GM18507 (cell line): Measurements from ENCODE around the gene ORM2.
A peak's percentile ranks its signal among the peaks of the same experiment; 100 is the strongest.

Experiments used
- DNase-seq: peaks from one replicate; pipeline ENCODE4 v3.0.0; 2011; ENCODE audit warnings: low read depth; ENCODE audit not compliant: insufficient read length; ENCODE audit errors: extremely low spot score
- FAIRE-seq: peaks from 2 replicates; lab custom pipeline; 2011; peaks lifted over from hg19 to GRCh38; lab: Jason Lieb, UNC

The ORM2 gene

DNA sequence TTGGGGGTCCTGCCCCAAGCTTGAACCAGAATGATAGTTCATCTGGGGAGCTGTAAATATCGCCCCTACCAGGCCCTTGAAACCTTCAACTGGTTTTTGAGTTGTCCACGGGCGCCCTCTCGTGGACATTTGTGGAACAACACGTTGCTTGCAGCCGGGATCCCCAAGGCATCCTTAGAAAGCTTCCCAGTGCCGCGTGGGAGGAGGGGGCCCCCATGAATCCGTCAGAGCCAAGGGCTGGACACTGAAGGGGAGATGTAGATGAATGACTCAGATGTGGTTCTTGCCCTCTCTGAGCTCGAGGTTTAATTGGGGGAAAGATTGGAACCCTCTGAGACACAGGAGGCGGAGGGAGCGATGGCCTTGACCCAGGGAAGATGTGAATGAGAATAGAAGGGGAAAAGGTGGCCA, 38.6 kb upstream of the ORM2 start:
- DNase-seq (peak; percentile 37), FAIRE-seq (peak; percentile 71)

DNA sequence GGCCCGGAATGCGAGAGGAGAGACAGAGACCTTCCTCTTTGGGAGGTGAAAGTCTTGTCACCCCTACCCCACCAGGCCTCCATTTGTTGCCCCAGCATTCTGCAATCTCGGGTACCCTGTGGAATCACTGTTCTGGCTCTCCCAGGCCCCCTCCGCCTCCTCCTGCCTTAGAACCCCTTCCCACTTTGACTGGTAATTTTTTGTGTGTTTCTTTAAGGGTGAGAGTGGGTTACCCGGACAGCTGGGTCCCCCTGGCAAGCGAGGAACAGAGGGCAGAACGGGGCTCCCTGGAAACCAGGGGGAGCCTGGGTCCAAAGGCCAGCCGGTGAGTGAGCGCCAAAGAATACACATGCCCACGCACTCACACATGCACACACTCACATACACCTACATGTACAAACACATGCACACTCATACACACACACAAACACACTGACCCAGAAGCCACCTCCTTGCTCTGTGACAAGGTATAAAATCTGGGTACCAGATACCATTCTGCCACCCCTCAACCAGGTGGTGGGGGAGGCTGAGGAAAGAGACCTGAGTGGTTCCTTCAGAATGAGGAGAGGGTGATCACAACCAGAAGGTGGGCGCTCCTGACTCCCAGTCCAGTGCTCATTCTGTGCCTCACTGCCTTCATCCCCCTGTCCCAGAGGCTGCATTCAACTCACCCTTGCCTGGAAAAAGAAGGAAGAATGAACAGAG, 37.6 kb upstream of the ORM2 start:
- FAIRE-seq (no peak), DNase-seq (no peak)

GRCh38 chr9:114294664-114295063, 35.0 kb upstream of the ORM2 start:
- FAIRE-seq (no peak), DNase-seq (no peak)

DNA sequence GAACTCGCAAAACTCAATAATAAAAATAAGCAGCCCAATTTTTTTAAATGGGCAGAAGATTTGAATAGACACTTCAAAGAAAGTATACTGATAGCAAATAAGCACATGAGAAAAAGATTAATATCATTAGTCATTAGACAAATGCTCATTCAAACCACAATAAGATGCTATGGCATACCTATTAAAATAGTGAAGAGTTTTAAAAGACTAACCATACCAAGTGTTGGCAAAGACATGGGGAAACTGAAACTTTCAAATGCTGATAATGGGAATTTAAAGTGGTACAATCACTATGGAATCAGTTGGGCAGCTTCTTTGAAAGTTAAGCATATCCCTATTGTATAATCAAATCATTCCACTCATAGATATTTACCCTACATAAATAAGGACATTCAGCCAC, 33.3 kb upstream of the ORM2 start:
- DNase-seq, result no peak
- FAIRE-seq, result no peak

DNA sequence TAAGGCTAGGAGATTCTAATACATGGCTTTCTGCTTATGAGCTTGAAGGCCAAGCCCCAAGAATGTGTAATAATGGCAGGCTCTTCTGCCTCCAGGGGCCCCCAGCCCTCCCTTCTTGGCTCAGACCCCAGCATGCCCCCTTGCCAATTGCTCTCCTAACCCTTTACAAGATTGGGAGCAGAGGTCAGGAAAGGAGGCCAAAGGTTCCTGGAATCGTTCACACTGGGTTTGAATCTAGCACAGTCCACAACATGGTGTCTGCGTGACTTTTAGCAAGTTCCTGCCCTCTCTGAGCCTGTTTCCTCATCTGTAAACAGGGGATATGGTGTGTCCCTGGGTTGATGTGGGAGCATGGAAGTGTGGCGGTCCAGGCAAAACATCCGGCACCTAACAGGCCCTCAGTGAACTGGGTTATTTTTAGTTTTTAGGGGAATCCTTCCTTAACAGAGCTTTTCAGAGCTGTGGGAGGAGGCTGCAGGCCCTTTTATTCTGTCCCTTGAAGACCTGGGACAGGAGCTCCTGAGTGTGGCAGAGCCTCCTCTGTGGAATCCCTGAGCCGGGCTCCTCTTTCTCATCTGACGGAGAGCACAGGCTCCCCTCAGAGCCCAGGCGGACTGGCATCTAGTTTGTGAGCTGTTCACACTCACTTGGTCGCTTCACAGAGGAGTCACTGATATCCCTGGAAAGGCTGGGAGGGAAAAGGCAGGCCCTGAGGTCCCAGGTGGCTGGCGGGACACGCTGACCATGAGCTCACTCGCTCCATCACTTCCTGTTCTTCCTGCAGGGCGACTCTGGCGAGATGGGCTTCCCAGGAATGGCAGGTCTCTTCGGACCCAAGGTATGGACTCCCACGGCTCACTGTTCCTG, 30.1 kb upstream of the ORM2 start:
- FAIRE-seq (no peak), DNase-seq (no peak)

- FAIRE-seq (no peak), DNase-seq (no peak)
Measured at GRCh38 chr9:114300153-114300845, 29.4 kb upstream of the ORM2 start.

DNA sequence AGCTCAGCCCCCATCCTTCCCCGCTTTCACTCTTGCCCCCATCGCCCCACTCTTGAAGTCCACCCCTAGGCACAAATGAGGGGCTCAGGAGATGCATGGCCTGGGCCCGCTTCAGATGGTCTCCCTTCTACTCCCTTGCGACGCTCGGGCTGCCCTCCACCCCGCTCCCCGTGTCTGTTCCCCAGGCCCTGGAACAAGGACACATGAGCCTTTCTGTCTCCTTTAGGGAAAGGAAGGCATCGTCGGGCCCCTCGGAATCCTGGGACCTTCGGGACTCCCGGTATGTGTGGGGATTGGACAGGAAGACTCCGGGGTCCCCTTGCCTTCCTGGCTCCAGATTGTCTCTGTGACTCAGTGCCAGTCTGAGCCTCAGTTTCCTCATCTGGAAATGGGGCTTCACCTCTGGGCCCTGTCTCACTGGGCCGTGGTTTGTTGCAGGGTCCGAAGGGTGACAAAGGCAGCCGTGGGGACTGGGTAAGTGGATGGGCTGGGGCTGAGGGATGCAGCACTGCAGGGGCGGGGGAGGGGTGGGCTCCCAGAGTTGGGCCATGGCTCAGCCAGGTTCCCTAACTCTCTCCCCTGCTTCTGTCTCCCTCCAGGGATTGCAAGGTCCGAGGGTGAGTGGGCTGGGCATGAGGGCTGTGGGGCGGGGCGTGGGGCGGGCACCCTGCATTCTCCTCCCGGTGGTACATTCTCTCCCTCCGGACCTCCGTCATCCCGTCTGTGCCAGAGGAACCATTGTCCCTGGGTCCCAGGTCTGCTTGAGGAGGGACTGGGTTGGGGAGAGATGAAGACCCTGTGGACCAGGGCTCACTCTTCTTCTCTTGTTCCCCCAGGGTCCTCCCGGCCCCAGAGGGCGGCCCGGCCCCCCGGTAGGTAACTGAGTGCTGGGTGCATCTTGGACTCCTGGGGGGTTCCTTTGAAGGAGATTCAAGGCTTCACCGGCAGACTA, 28.5 kb upstream of the ORM2 start:
- FAIRE-seq (no peak), DNase-seq (no peak)

DNA sequence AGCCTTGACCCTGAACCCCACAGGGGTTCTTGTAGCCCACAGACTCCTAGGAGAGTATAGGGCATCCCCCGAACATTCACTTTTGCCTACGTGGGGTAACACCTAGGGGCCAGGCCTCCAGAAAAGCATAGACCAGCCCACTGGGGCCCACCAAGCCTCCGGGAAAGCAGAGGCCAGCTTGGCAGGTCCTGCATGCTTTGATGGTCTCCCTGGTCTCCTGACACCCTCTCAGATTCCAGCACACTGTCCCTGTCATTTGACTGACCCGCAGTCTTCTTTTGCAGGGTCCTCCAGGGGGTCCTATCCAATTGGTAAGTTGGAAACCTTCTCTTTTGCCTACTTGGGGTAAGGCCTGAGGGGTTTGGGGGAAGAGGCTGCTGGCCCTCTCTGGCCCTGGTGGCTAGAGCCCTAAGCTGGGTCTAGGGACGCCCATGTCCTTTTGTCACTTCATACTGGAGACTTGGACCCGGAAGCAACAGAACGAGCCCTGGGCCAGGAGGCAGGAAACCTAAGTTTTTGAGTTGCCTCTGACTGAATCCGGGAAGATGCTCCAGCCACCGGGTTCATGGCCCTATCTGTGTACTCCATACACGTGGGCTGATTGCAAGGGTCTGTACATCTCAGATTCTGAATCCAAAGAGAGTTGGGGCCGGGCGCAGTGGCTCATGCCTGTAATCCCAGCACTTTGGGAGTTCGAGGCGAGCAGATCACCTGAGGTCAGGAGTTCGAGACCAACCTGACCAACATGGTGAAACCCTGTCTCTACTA, 27.7 kb upstream of the ORM2 start:
- no peak for FAIRE-seq
- no peak for DNase-seq

DNA sequence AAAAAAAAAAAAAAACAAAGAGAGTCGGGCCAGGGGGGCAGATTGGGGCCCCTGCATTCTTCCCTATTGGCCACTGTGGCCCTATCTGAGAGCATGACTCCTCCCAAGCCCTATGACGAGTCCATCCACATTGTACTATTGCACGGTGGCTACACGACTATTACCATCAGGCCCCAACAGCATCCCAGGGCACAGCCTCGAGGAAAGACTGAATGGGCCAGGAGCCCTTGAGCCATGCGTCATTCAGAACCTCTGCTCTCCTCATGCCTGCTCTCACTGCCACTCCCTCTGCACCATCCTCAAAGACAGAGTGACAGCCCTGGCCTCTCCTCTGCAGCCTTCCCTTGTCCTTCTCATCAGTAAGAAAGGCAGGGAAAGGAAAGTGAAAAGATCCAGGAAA, 26.9 kb upstream of the ORM2 start:
- FAIRE-seq, result no peak
- no peak for DNase-seq

- no peak for DNase-seq
- FAIRE-seq, result no peak
Measured at GRCh38 chr9:114303571-114303970, 26.1 kb upstream of the ORM2 start.

DNA sequence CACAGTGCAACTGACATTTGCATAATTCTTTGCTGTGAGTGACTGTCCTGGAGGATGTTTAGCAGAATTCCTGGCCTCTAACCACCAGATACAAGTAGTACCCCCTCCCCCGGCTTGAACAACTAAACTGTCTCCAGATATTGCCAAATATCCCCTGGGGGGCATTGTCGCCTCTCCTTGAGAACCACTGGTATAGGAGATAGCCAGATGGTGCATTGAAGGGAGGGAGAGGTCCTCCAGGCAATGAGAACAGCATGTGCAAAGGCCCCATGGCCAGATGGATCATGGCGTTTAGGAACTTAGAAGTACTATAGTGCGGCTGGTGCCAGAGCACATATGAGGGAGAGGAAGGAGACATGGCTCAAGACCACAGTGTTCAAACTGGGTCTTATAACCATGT, 25.7 kb upstream of the ORM2 start:
- FAIRE-seq, result no peak
- no peak for DNase-seq

DNA sequence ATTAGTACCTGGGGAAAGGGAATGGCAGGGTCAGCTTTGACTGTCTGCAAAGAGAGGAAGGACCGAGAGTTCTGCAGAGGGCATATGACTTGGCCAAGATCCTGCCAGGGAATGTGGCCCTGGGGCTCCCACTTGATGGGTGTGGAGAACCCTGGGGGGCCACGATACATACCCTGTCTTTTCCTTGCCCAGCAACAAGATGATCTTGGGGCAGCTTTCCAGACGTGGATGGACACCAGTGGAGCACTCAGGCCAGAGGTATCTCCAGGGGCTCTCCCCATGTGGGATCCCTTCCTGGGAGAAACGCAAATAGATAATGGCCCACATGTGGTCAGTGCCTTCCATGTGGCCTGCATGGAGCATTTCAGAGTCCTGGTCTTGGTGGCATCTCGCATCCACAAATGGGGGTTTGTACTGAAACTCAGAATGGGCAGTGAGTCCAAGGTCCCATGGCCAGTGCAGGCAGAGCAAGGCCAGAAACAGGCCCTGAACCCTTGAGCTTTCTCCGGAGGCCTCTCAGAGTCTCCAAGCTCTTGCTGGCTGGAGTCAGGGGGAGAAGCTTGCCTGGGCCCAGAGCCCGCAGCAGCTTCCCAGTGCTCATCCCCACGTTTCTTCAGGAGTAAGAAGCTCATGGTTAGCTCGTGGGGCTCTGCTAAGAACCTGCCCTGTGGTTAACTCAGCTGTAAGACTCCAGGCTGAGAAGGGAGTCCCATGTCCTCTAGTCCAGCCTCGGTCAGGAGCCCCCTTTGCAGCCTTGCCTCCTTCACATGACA, 25.1 kb upstream of the ORM2 start:
- no peak for DNase-seq

GRCh38 chr9:114307899-114308267, 21.8 kb upstream of the ORM2 start:
- no peak for FAIRE-seq
- DNase-seq, result no peak

More for the DNA sequence above, 25.1 kb upstream of the ORM2 start:
- no peak for FAIRE-seq

DNA sequence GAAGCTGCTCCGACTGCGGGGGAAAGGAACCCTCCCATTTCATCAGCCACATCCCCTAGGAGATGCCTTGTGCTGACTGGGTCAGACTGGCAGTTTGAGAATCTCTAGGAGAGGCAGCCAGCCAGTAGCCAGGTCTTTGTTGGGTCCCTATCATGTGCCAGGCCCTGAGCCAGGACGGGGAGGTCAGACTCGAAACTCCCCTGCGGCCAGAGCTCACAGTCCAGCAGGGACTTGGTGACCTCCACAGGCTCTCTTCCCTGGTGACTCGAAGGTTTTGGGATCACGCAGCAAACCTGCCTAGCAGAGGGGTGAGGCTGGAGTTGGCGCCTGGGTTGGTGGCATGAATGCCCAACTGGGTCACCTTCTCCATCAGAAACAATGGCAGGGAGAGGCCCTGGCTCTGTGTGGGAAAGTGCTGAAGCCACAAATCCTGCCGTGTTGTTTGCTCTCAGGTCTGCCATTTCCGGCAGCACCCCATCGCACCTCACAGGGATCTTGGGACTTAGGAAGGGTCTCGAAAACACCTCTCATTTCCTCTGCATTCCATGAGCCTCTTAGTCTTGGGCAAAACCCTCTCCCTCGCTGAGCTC, 21.2 kb upstream of the ORM2 start:
- no peak for DNase-seq
- no peak for FAIRE-seq

DNA sequence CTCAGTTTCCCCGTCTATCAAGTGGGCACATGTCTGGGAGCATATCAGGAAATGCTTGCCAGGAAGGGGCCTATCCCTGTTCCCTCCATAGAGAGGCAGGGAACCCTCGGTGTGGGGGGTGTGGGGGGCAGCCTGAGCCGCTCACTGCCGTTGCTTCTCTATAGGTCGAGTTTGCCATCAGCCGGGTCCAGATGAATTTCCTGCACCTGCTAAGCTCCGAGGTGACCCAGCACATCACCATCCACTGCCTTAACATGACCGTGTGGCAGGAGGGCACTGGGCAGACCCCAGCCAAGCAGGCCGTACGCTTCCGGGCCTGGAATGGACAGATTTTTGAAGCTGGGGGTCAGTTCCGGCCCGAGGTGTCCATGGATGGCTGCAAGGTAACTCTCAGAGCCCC, 20.6 kb upstream of the ORM2 start:
- FAIRE-seq (no peak), DNase-seq (no peak)

GRCh38 chr9:114310471-114311450, 18.9 kb upstream of the ORM2 start:
- DNase-seq, result no peak
- FAIRE-seq, result no peak
